VCaP (cell line): ENCODE measurements around the gene GPR87.

Experiments used
- H3K27ac ChIP-seq: fragments of 450-650 bp; 2 replicates; pipeline ENCODE4 v1.5.1; 2017
- TF ChIP-seq, protein P1 (sequence below): fragments of 450-650 bp; conservative IDR thresholded peaks from 2 replicates; pipeline ENCODE4 v1.5.1; 2017; ENCODE audit warnings: mild to moderate bottlenecking, moderate library complexity

Gene GPR87, protein sequence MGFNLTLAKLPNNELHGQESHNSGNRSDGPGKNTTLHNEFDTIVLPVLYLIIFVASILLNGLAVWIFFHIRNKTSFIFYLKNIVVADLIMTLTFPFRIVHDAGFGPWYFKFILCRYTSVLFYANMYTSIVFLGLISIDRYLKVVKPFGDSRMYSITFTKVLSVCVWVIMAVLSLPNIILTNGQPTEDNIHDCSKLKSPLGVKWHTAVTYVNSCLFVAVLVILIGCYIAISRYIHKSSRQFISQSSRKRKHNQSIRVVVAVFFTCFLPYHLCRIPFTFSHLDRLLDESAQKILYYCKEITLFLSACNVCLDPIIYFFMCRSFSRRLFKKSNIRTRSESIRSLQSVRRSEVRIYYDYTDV

DNA sequence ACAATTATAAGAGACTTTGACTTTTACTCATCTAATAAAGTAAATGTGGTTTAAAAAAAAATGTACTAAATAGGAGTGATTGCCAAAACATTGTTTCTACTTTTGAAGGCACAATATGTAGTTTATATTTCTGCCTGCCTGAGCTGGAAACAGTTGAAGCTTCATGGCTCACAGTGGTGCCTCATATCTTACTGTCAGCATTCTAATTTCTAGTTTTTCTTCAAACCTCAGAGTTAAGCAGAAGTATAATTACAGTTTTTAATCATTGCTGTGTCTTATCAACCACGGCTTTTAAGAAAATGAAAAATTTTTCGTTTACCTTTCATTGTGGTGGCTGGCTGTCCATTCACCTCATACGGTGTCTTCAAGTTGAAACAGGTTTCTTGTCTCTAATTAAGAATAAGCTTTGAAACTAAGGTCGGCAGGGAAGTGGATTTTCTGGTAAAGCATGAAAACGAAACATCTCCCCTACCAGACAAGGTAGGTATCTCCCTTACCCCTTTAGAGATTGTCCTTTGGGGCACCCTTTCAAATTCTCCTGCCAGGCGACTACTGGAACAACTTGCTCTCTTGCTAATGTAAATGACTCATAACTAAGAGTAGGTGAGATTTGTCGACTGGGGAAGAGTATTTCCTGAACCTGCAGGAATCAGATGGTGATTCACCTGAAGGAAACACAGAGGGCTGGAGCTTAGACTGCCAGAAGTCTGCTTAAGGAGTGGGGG, at the start of gene GPR87:
Gene GPR87, minus strand, starts transcription at position 554 of the 725 bp plus-strand sequence. CDS start 16,720 bp downstream, outside the sequence.
- TF ChIP-seq, protein P1, sequence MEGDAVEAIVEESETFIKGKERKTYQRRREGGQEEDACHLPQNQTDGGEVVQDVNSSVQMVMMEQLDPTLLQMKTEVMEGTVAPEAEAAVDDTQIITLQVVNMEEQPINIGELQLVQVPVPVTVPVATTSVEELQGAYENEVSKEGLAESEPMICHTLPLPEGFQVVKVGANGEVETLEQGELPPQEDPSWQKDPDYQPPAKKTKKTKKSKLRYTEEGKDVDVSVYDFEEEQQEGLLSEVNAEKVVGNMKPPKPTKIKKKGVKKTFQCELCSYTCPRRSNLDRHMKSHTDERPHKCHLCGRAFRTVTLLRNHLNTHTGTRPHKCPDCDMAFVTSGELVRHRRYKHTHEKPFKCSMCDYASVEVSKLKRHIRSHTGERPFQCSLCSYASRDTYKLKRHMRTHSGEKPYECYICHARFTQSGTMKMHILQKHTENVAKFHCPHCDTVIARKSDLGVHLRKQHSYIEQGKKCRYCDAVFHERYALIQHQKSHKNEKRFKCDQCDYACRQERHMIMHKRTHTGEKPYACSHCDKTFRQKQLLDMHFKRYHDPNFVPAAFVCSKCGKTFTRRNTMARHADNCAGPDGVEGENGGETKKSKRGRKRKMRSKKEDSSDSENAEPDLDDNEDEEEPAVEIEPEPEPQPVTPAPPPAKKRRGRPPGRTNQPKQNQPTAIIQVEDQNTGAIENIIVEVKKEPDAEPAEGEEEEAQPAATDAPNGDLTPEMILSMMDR = no peak
- no peak within 1 kb of the TSS for H3K27ac ChIP-seq

DNA sequence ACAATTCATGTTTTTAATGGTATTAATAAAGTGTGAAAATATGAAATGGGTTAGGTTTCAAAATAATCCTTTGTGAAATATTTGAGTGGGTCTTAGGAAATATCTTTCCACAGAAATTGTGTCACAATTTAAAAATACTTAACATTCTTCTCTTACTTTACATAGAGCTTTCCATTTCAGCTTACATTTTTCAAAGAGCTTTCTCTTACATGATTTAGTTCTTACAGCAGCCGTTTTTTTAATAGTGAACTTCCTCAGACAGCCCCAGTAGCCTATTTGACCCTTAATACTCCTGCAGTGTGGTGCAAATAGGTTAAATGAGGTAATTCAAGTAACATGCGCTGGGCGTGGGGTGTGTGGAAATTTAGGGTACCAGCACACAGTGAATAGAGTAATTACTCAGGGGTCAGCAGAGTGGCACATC, 46.1 kb upstream of the GPR87 start:
- TF ChIP-seq, protein P1 = no peak
- no peak overlapping the region for H3K27ac ChIP-seq

DNA sequence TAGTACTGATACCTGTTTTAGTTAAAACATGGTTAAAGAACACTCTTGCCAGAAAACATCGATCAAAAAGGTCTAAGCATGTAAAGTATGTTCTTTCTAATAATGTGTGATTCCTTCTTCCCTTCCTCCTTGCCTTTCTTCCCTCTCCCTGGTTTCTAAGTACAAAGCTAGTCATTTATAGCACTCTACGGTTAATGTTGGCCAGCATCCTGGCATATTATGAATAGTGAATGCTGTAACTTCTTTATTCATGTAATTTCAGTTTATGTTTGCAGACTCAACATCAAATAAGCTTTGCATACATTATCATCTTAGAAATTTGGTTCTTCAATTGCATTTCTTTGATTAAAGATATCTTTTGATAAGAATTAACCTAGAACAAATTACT, 40.8 kb upstream of the GPR87 start:
- TF ChIP-seq, protein P1 = no peak
- no peak overlapping the region for H3K27ac ChIP-seq

DNA sequence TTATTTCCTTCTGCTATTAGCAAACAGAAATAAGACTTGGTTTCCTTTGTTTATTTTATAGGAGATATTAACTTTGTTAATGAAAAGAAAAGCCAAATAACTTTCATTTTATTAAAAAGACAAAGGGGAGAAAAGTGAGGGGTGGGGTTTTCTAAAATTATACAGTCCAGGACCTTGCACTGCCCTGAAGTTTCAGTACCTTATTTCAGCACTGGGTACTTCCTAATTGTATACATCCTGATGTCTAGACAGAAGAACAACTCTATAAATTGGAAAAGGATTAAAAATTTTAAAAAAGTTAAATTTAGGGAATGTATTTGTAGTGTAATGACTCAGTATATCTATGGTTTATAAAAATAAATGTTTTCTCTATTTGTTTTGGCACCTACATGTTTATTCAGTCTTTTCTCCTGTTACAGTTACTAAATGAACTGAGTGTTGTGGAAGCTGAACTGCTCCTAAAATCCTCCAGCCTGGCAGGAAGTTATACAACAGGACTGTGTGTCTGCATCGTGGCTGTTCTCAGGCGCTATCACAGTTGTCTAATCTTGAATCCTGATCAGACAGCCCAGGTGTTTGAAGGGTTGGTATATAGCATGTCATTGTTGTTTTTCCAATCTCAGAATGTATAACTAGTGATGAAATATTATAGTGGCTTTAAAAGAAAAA, 40.3 kb upstream of the GPR87 start:
- TF ChIP-seq, protein P1 = no peak
- no peak overlapping the region for H3K27ac ChIP-seq

DNA sequence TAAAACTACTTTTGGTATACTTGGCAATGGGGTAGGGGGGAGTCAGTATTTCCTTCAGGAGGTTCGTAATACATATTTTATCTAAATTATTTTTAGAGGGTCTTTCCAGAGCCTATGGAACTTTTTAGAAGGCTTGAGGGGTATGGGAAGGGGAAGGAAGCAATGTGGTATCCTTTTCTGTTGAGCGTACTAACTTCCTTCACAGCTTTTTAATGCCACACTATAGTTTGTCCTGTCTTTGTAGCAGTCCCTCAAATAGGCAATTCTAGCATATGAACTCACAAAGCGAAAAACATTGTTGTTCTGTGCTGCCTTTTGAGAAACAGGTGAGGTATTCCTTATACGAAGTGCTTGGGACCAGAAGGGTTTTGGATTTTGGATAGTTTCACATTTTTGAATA, 35.0 kb upstream of the GPR87 start:
- TF ChIP-seq, protein P1 = no peak

DNA sequence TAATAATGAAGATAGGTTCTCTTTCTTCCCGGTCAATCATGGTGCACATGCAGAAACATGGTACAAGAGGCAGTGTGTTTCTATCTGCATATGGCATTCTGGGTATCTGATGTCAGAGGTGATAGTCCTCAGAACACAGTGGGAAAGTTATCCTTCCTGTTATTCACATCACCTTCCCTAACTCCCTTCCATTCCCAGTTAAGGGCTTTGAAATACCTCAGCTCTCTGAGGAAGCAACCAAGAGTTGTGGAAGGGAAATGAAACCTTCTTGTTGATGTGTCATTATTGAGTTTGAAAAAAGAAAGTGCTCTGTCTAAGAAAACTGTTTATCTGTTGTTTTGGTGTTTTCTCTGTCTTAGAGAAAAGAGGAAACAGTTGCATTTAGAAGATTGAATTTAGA, 34.6 kb upstream of the GPR87 start:
- H3K27ac ChIP-seq = no peak overlapping the region
- TF ChIP-seq, protein P1 = no peak

More for the DNA sequence above, 35.0 kb upstream of the GPR87 start:
- H3K27ac ChIP-seq = no peak overlapping the region

DNA sequence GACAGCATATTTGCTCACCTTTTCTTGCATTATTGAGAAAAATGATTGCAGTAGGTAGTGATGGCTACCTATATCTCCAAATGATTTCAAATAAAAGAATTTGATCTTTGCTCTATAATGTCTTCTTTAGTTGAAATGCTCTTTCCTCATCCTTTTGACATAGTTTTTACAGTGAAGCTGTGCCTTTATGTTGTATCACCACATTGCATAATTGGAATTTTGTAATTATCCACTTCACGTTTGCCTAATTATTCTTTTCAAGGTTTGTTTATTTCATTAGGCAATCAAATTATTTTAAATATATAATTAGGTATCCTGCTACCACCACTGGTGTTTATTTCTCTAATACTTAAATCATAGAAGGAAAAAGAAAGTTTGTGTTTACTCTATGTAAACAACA, 34.0 kb upstream of the GPR87 start:
- H3K27ac ChIP-seq = no peak overlapping the region
- TF ChIP-seq, protein P1 = no peak
